OCI-LY1 (cell line): ENCODE measurements around the gene MRPS14.

Experiments
- H2AFZ ChIP-seq: fragments of 200-600 bp; sonication (generic), shearing (Covaris generic); 2 replicates; pipeline ENCODE4 v1.6.0; 2014; ENCODE audit warnings: antibody characterized with exemption, mild to moderate bottlenecking, low read length
- H3F3A ChIP-seq: fragments of 200-600 bp; sonication (generic), shearing (Covaris generic); 2 replicates; pipeline ENCODE4 v1.6.0; 2014; ENCODE audit warnings: mild to moderate bottlenecking, antibody characterized with exemption, low read length, moderate library complexity; ENCODE audit not compliant: insufficient read depth
- H3K27ac ChIP-seq: fragments of 200-600 bp; sonication (generic); 2 replicates; pipeline ENCODE4 v1.5.1; 2014; ENCODE audit warnings: low read length, mixed run types, mild to moderate bottlenecking, low read depth; ENCODE audit not compliant: poor library complexity, severe bottlenecking
- H3K27me3 ChIP-seq: fragments of 200-600 bp; sonication (generic); 2 replicates; pipeline ENCODE4 v1.6.0; 2014; ENCODE audit warnings: antibody characterized with exemption, mild to moderate bottlenecking, low read length, moderate library complexity; ENCODE audit not compliant: insufficient read depth
- H3K36me3 ChIP-seq: fragments of 200-600 bp; sonication (generic); 2 replicates; pipeline ENCODE4 v1.6.1; 2014; ENCODE audit warnings: mild to moderate bottlenecking, antibody characterized with exemption, low read length, moderate library complexity, mixed read lengths; ENCODE audit not compliant: insufficient read depth
- H3K4me1 ChIP-seq: fragments of 200-600 bp; sonication (generic); 2 replicates; pipeline ENCODE4 v1.5.1; 2014; ENCODE audit warnings: mild to moderate bottlenecking, low read length, moderate library complexity; ENCODE audit not compliant: insufficient read depth, severe bottlenecking
- H3K4me2 ChIP-seq: fragments of 200-600 bp; sonication (generic), shearing (Covaris generic); 2 replicates; pipeline ENCODE4 v1.6.1; 2014; ENCODE audit warnings: low read length
- H3K4me3 ChIP-seq: fragments of 200-600 bp; sonication (generic); 2 replicates; pipeline ENCODE4 v1.5.1; 2014; ENCODE audit warnings: low read length, low read depth, mild to moderate bottlenecking, mixed read lengths; ENCODE audit not compliant: poor library complexity, severe bottlenecking
- H3K79me2 ChIP-seq: fragments of 200-600 bp; shearing (Covaris generic); 2 replicates; pipeline ENCODE4 v1.6.1; 2016; ENCODE audit warnings: mixed run types, low read length, mixed read lengths; ENCODE audit not compliant: insufficient read depth
- H3K9ac ChIP-seq: fragments of 200-600 bp; sonication (generic), shearing (Covaris generic); 2 replicates; pipeline ENCODE4 v1.6.1; 2014; ENCODE audit warnings: mild to moderate bottlenecking, low read length, mixed read lengths
- H3K9me2 ChIP-seq: fragments of 200-600 bp; sonication (generic), shearing (Covaris generic); 2 replicates; pipeline ENCODE4 v1.6.1; 2014; ENCODE audit warnings: low read depth, mild to moderate bottlenecking, low read length, mixed read lengths
- H3K9me3 ChIP-seq: fragments of 200-600 bp; shearing (Covaris generic); 2 replicates; pipeline ENCODE4 v1.6.1; 2014; ENCODE audit warnings: low read length, mixed read lengths
- H4K20me1 ChIP-seq: fragments of 200-600 bp; sonication (generic), shearing (Covaris generic); 2 replicates; pipeline ENCODE4 v1.6.0; 2016; ENCODE audit warnings: mild to moderate bottlenecking, low read length; ENCODE audit not compliant: insufficient read depth
- CTCF ChIP-seq: fragments of 200-600 bp; sonication (generic), shearing (Covaris generic); IDR thresholded peaks from 2 replicates; pipeline ENCODE4 v1.5.1; 2017; ENCODE audit warnings: mild to moderate bottlenecking, antibody characterized with exemption, low read length, moderate library complexity, mixed read lengths
- EZH2 ChIP-seq: fragments of 200-600 bp; sonication (generic), shearing (Covaris generic); IDR thresholded peaks from 2 replicates; pipeline ENCODE4 v1.8.0; 2017; ENCODE audit warnings: borderline replicate concordance, mixed run types, mild to moderate bottlenecking, antibody characterized with exemption, low read length, moderate library complexity, mixed read lengths

MRPS14 gene

GRCh38 chr1:175023043-175023921 lies at the start of gene MRPS14:
MRPS14 (minus strand) TSS chr1:175023425; CDS start chr1:175023408, 17 bp downstream.
- Histone ChIP-seq H3K9me2 (no peaks in the 10 kb centered on the region), H3K4me2 (peak within 1 kb of the TSS; percentile 73), H3K79me2 (peaks cover 25% of the 10 kb centered on the region), H3K36me3 (peaks cover 3% of the 10 kb centered on the region; the same call in 1 of the 2 replicates), H4K20me1 (no peaks in the 10 kb centered on the region), H3K9me3 (no peaks in the 10 kb centered on the region), H3K4me3 (peak within 1 kb of the TSS; percentile 94), H3K27me3 (no peaks in the 10 kb centered on the region), H3K27ac (peak within 1 kb of the TSS; percentile 56), H3F3A (0 out of 2 replicates have a peak, but pooled peaks cover 10% of the 10 kb centered on the region), H3K4me1 (peaks cover 20% of the 10 kb centered on the region), H3K9ac (peak within 1 kb of the TSS; percentile 87), H2AFZ (peak within 1 kb of the TSS; percentile 42; the same call in 1 of the 2 replicates)
- TF ChIP-seq CTCF, result no peak

- Histone ChIP-seq H3K9ac (no peak overlapping the region), H3K27me3 (no peaks in the 10 kb centered on the region), H4K20me1 (no peaks in the 10 kb centered on the region), H3K9me3 (no peaks in the 10 kb centered on the region), H3K27ac (no peak overlapping the region), H3K4me1 (no peaks in the 10 kb centered on the region), H3K4me3 (no peak overlapping the region), H2AFZ (no peak overlapping the region), H3K79me2 (no peaks in the 10 kb centered on the region), H3K36me3 (no peaks in the 10 kb centered on the region), H3K9me2 (no peaks in the 10 kb centered on the region), H3K4me2 (no peak overlapping the region), H3F3A (no peaks in the 10 kb centered on the region)
- no peak for TF ChIP-seq EZH2
- no peak for TF ChIP-seq CTCF
Measured at GRCh38 chr1:175072099-175072951, 49.1 kb upstream of the MRPS14 start.

- no peaks in the 10 kb centered on the region for H4K20me1 ChIP-seq
- H3K9me3 ChIP-seq, result no peaks in the 10 kb centered on the region
- H2AFZ ChIP-seq, result no peak overlapping the region
- H3K4me2 ChIP-seq, result no peak overlapping the region
- no peaks in the 10 kb centered on the region for H3K36me3 ChIP-seq
- H3K79me2 ChIP-seq, result no peaks in the 10 kb centered on the region
- H3F3A ChIP-seq, result no peaks in the 10 kb centered on the region
- H3K4me3 ChIP-seq, result no peak overlapping the region
- H3K27ac ChIP-seq, result no peak overlapping the region
- TF ChIP-seq CTCF, result no peak
- no peak for TF ChIP-seq EZH2
- H3K27me3 ChIP-seq, result no peaks in the 10 kb centered on the region
- H3K4me1 ChIP-seq, result no peaks in the 10 kb centered on the region
- no peaks in the 10 kb centered on the region for H3K9me2 ChIP-seq
- H3K9ac ChIP-seq, result no peak overlapping the region
Measured at GRCh38 chr1:175071276-175071943, 48.2 kb upstream of the MRPS14 start.
